Lung (tissue), 12 donors: ENCODE measurements around the gene ATP5F1C. TPM values are rescaled to one million over a fixed set of nuclear protein-coding genes. Genes with fewer than 3 reads are reported as not detected.

ENCODE experiments used
- ATAC-seq: fragments of 200-7000 bp; cut with Tn5 transposase; one replicate; pipeline ENCODE4 v1.9.1; 2020; ENCODE audit warnings: moderate number of reproducible peaks; ENCODE audit not compliant: insufficient read depth, low FRiP score
- DNase-seq, 3 donors: peaks; one replicate each; pipeline ENCODE4 v3.0.0-alpha.2; 2013 to 2017
- H3K27ac ChIP-seq, 2 donors: one replicate each; pipeline ENCODE4 v1.5.1; 2013; ENCODE audit warnings: mild to moderate bottlenecking in 2 of 2, moderate library complexity in 2 of 2, control low read depth in 1 of 2, inconsistent platforms in 1 of 2, low read depth in 1 of 2, low read length in 1 of 2
- H3K27me3 ChIP-seq, 3 donors: one replicate each; pipeline ENCODE4 v1.5.1; 2013; ENCODE audit warnings: low read length in 2 of 3; ENCODE audit not compliant: control insufficient read depth in 3 of 3, insufficient read depth in 3 of 3
- H3K36me3 ChIP-seq, 4 donors: one replicate each; pipeline ENCODE4 v1.5.1; 2013; ENCODE audit warnings: low read length in 4 of 4, mild to moderate bottlenecking in 1 of 4, moderate library complexity in 1 of 4; ENCODE audit not compliant: control insufficient read depth in 4 of 4, insufficient read depth in 4 of 4
- H3K4me1 ChIP-seq, 5 donors: one replicate each; pipeline ENCODE4 v1.5.1; 2013; ENCODE audit warnings: low read length in 5 of 5, mild to moderate bottlenecking in 2 of 5, moderate library complexity in 1 of 5; ENCODE audit not compliant: control insufficient read depth in 5 of 5, insufficient read depth in 5 of 5
- H3K4me3 ChIP-seq: one replicate; pipeline ENCODE4 v1.5.1; 2013; ENCODE audit warnings: mild to moderate bottlenecking, control low read depth, moderate library complexity
- H3K9ac ChIP-seq, 2 donors: one replicate each; pipeline ENCODE4 v1.5.1; 2013; ENCODE audit warnings: low read length in 2 of 2, control low read depth in 1 of 2; ENCODE audit not compliant: insufficient read depth in 1 of 2
- H3K9me3 ChIP-seq, 4 donors: one replicate each; pipeline ENCODE4 v1.5.1; 2013; ENCODE audit warnings: low read length in 3 of 4, mild to moderate bottlenecking in 1 of 4, moderate library complexity in 1 of 4; ENCODE audit not compliant: control insufficient read depth in 4 of 4, insufficient read depth in 3 of 4
- WGBS, 2 donors: extraction: QIAGEN DNeasy Blood & Tissue Kit; methylation state at CpG; one replicate each; pipeline ENCODE4 v1.1.7; 2013; 5-methylcytosine and 5-hydroxymethylcytosine counted together
- polyA plus RNA-seq, 2 donors: library from polyadenylated mRNA; stranded (reverse); fragments of 200-250 nt; gene quantifications; one replicate each; pipeline ENCODE4 v1.2.1, GENCODE V29; 2013
- total RNA-seq, 2 donors: library from RNA; depleted of rRNA in 1 of 2; stranded (reverse); fragments of >200 nt in 1 of 2; gene quantifications; one replicate each; pipeline ENCODE4 v1.2.1, GENCODE V29; 2014 to 2021
- TF ChIP-seq, protein P1 (sequence below): IDR thresholded peaks from 2 replicates; pipeline ENCODE4 v1.5.1; 2012; ENCODE audit warnings: mild to moderate bottlenecking; ENCODE audit errors: control extremely low read depth, extremely low read depth
- donor health status: control.
- donor health status: control.
- donor health status: Bipolar disorder and iron deficiency.
- donor health status: healthy.
- donor health status: DM: yes; HTN: yes; CAD: no.

ATP5F1C gene
- total and polyA plus RNA-seq, 4 donors, result 175 to 418 (median 209) TPM

- 93% methylated on average over 4 of the region's 4 CpGs for WGBS, 2 donors
Measured at GRCh38 chr10:7826971-7827370, 39.0 kb downstream of the ATP5F1C start.

GRCh38 chr10:7829289-7829834 is 41.4 kb downstream of the ATP5F1C start:
- no peaks in the 10 kb centered on the region for H3K27me3 ChIP-seq
- H3K4me1 ChIP-seq, result peaks cover 0 to 10% (median 0%) of the 10 kb centered on the region in 5 donors
- TF ChIP-seq, protein P1, sequence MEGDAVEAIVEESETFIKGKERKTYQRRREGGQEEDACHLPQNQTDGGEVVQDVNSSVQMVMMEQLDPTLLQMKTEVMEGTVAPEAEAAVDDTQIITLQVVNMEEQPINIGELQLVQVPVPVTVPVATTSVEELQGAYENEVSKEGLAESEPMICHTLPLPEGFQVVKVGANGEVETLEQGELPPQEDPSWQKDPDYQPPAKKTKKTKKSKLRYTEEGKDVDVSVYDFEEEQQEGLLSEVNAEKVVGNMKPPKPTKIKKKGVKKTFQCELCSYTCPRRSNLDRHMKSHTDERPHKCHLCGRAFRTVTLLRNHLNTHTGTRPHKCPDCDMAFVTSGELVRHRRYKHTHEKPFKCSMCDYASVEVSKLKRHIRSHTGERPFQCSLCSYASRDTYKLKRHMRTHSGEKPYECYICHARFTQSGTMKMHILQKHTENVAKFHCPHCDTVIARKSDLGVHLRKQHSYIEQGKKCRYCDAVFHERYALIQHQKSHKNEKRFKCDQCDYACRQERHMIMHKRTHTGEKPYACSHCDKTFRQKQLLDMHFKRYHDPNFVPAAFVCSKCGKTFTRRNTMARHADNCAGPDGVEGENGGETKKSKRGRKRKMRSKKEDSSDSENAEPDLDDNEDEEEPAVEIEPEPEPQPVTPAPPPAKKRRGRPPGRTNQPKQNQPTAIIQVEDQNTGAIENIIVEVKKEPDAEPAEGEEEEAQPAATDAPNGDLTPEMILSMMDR, result no peak
- H3K9ac ChIP-seq, result no peak overlapping the region
- no peak for DNase-seq
- H3K4me3 ChIP-seq, result no peak overlapping the region
- H3K36me3 ChIP-seq, result peaks cover 8 to 18% (median 9%) of the 10 kb centered on the region in 4 donors
- H3K27ac ChIP-seq, result no peak overlapping the region
- H3K9me3 ChIP-seq, result no peaks in the 10 kb centered on the region
- no peak for ATAC-seq
- 90 to 92% methylated on average over 10 of the region's 10 CpGs for WGBS, 2 donors

More at GRCh38 chr10:7826971-7827370, 39.0 kb downstream of the ATP5F1C start:
- TF ChIP-seq, protein P1, result no peak
- no peak overlapping the region for H3K4me3 ChIP-seq
- H3K4me1 ChIP-seq, result peaks cover 0 to 9% (median 0%) of the 10 kb centered on the region in 5 donors
- H3K36me3 ChIP-seq, result peaks cover 5 to 19% (median 7%) of the 10 kb centered on the region in 4 donors
- no peaks in the 10 kb centered on the region for H3K27me3 ChIP-seq
- no peak for DNase-seq
- H3K27ac ChIP-seq, result no peak overlapping the region
- ATAC-seq, result no peak
- H3K9me3 ChIP-seq, result no peaks in the 10 kb centered on the region
- no peak overlapping the region for H3K9ac ChIP-seq

DNA sequence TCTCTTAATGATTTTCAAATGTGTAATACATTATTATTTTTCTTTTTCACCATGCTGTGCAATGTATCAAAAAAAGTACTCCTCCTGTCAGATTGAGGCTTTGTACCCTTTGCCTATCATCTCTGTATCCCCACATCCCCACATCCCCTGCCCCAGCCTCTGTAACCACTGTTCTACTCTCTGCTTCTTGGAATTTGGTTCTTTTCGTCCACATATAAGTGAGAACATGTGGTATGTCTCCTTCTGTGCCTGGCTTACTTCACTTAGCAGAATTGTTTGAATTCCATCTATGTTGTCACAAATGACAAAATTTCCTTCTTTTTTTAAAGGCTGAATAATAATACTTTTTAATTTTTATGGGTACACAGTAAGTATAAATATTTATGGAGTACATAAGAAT is 44.1 kb downstream of the ATP5F1C start:
- TF ChIP-seq, protein P1, result no peak

DNA sequence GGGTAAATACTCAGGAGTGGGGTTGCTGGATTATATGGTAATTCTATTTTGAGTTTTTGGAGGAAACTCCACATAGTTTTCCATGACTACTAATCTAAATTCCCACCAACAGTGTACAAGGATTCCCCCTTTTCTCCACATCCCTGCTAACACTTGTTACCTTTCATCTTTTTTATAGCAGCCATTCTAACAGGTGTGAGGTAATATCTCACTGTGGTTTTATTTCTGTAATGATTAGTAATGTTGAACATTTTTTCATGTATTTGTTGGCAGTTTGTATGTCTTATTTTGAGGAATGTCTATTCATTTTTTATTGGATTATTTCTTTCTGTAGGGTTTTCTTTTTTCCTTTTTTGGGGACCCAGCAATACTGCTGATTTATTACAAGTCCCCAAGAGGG is 45.2 kb downstream of the ATP5F1C start:
- H3K9me3 ChIP-seq, result no peaks in the 10 kb centered on the region
- no peak overlapping the region for H3K27ac ChIP-seq
- TF ChIP-seq, protein P1, result no peak
- no peak overlapping the region for H3K9ac ChIP-seq
- ATAC-seq (no peak), DNase-seq (no peak)
- peaks cover 0 to 8% (median 0%) of the 10 kb centered on the region in 5 donors for H3K4me1 ChIP-seq
- peaks cover 0 to 6% (median 5%) of the 10 kb centered on the region in 4 donors for H3K36me3 ChIP-seq
- no peaks in the 10 kb centered on the region for H3K27me3 ChIP-seq
- H3K4me3 ChIP-seq, result no peak overlapping the region

More for the DNA sequence above, 44.1 kb downstream of the ATP5F1C start:
- DNase-seq (no peak), ATAC-seq (no peak)
- H3K9ac ChIP-seq, result no peak overlapping the region
- peaks cover 0 to 8% (median 0%) of the 10 kb centered on the region in 5 donors for H3K4me1 ChIP-seq
- H3K27me3 ChIP-seq, result no peaks in the 10 kb centered on the region
- no peak overlapping the region for H3K27ac ChIP-seq
- no peak overlapping the region for H3K4me3 ChIP-seq
- H3K9me3 ChIP-seq, result no peaks in the 10 kb centered on the region
- 73 to 94% methylated on average over 1 of the region's 1 CpG for WGBS, 2 donors
- H3K36me3 ChIP-seq, result peaks cover 0 to 9% (median 6%) of the 10 kb centered on the region in 4 donors
